ENCODE data around the gene LIMS2. TPM values are rescaled to one million over a fixed set of nuclear protein-coding genes. Genes with fewer than 3 reads are reported as not detected.

The LIMS2 gene
- total and polyA plus RNA-seq, 9 donors: 7.7 to 51.9 (median 35.0) TPM

DNA sequence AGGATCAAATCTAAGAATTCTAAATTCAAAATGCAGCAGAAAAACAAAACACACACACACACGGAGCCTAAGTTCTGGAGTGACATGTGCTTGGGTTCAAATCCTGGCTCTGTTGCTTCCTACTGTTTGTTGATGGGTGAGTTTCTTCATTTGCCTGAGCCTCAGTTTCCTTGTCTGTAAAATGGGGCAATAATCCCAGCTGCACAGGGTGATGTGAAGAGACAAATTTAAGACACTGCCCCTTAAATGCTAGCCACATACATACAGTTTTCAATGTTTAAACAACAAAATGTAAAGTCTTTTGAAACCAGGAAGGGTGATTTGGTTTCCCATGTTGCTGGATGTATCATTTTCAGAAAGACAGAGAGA lies 30.3 kb downstream of the LIMS2 start:
- no CpG with 5 or more reads among the region's 1 CpG for WGBS (ENCODE audit: insufficient coverage)
- DNase-seq: no peak
- no peaks in the 10 kb centered on the region for H3K36me3 ChIP-seq (ENCODE audit: control insufficient read depth, insufficient read depth, low read length)
- H3K9me3 ChIP-seq (replicated peaks; ENCODE audit: control insufficient read depth, low read depth, low read length): no peaks in the 10 kb centered on the region
- no peaks in the 10 kb centered on the region for H3K27me3 ChIP-seq (ENCODE audit: control insufficient read depth, insufficient read depth, low read length)
- H3K4me3 ChIP-seq (ENCODE audit: low read length): no peak overlapping the region
- H3K27ac ChIP-seq (ENCODE audit: low read length): no peak overlapping the region
- peaks cover 50% of the 10 kb centered on the region for H3K4me1 ChIP-seq (ENCODE audit: control insufficient read depth, insufficient read depth, low read length)

DNA sequence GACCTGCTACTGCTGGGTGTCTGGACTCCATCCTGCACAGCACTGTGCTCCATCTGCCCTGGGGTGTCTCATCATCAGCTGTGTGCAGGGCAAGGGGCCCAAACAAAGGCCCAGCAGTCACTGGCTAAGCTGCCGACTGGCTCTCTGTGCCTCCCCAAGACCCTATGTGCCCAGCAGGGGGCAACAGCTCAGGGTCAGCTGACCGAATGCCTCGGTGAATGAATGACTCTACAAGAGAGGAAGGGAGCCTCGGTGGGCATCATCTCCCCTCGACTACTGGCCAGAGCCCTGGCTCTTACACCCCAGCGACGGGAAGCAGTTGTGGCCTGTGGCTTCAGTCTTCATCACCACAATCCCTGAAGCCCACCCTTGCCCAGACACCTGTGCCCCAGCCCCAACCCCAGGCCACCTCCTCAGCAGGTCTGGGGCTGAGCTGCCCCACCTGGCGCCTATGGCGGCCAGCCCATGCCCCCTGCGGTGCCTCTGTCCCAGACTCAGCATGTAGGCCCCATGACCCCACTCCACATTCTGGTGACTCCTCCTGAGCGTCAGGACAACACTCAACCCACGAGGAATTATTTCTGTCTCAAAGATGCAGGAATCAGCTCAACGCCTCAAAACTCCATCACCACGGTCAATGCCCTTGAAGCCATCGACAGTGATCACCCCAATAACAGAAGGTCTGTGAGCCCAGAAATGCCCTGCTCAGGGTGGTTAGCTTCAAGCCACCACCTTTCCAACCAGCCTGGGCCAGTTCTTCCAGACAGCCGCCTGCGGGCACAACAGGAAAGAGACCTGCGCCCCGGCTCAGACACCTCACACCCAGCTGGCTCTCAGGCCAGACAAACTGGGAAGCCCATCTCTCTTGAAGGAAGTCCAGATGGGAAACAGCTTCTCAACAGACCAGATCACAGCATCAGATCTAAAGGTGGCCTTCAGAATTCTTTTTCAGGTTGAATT lies 31.0 kb downstream of the LIMS2 start:
- no peak for DNase-seq
- Histone ChIP-seq H3K9me3 (replicated peaks; ENCODE audit: control insufficient read depth, low read depth, low read length) (no peaks in the 10 kb centered on the region), H3K4me1 (ENCODE audit: control insufficient read depth, insufficient read depth, low read length) (peaks cover 50% of the 10 kb centered on the region), H3K4me3 (ENCODE audit: low read length) (no peak overlapping the region), H3K36me3 (ENCODE audit: control insufficient read depth, insufficient read depth, low read length) (no peaks in the 10 kb centered on the region), H3K27ac (ENCODE audit: low read length) (no peak overlapping the region), H3K27me3 (ENCODE audit: control insufficient read depth, insufficient read depth, low read length) (no peaks in the 10 kb centered on the region)
- 83% methylated on average over 15 of the region's 19 CpGs for WGBS (ENCODE audit: insufficient coverage)

DNA sequence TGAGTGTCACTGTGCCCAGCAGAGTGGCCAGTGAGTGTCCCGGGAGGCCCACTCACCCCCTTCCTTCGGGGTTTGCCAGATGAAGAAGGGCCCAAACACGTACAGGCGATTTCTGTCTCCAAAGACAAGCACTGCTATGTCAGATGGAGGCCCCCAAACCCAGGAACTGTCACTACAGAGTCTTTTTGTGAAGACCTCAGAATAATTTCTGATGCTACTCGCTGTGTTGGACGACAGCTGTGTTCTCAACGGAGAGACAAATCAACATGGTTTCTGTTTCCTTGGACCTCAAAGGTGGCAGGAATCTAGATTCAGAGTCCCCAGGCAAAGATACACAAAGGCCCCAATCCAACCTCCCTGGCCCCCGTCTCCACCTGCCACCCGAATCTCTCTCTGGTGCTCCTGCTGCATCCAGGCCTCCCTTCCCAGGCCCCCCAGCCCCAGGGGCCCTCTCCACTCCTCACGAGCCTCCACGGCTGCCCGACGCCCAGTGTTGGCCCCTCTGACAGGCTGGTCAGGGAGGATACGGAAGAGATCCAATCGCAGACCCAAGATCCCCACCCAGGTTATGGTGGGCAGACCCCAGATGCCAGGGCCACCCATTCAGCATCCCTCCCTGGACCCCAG lies 31.8 kb downstream of the LIMS2 start:
- H3K4me1 ChIP-seq (ENCODE audit: control insufficient read depth, insufficient read depth, low read length): peaks cover 47% of the 10 kb centered on the region
- WGBS (ENCODE audit: insufficient coverage): 69% methylated on average over 11 of the region's 15 CpGs
- H3K4me3 ChIP-seq (ENCODE audit: low read length): no peak overlapping the region
- H3K27ac ChIP-seq (ENCODE audit: low read length): no peak overlapping the region
- no peak for DNase-seq
- H3K36me3 ChIP-seq (ENCODE audit: control insufficient read depth, insufficient read depth, low read length): peaks cover 3% of the 10 kb centered on the region
- H3K27me3 ChIP-seq (ENCODE audit: control insufficient read depth, insufficient read depth, low read length): no peaks in the 10 kb centered on the region
- no peaks in the 10 kb centered on the region for H3K9me3 ChIP-seq (replicated peaks; ENCODE audit: control insufficient read depth, low read depth, low read length)

DNA sequence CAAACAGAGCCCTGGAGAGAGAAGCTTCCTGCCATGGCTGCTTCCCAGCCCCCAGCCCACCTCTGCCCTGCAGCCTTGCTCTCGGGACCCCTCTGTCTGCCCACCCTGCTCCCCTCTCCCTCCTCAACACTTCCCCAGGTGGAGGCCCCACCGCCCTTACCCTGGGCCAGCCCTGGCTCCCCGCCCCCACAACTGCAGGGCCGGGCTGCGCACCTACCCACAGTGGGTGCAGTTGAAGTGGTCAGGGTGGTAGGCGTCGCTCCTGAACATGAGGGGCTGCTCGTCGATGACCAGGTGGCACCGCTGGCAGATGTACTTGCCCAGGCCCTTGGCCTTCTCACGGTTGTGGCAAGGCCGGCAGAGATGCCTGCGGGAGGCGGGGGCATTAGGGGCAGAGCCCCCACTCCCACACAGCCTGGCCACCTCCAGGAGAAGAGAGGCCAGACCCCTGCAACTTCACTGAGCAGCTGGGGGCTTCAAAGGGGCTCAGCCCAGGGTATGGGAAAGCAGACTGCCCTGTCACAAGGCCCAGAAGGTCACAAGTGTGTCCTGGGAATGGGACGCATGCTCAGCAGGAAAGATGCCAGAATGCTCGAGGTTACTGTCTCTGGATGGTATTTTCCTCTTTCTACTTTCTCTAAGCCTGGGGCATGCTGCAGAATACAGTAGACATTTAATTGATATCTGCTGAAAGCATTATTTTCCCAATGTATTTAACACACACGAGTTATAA lies 32.5 kb downstream of the LIMS2 start:
- Histone ChIP-seq H3K4me1 (ENCODE audit: control insufficient read depth, insufficient read depth, low read length) (peaks cover 54% of the 10 kb centered on the region), H3K4me3 (ENCODE audit: low read length) (no peak overlapping the region), H3K27me3 (ENCODE audit: control insufficient read depth, insufficient read depth, low read length) (no peaks in the 10 kb centered on the region), H3K27ac (ENCODE audit: low read length) (no peak overlapping the region), H3K9me3 (replicated peaks; ENCODE audit: control insufficient read depth, low read depth, low read length) (no peaks in the 10 kb centered on the region), H3K36me3 (ENCODE audit: control insufficient read depth, insufficient read depth, low read length) (peaks cover 5% of the 10 kb centered on the region)
- no peak for DNase-seq
- 86% methylated on average over 12 of the region's 17 CpGs for WGBS (ENCODE audit: insufficient coverage)

DNA sequence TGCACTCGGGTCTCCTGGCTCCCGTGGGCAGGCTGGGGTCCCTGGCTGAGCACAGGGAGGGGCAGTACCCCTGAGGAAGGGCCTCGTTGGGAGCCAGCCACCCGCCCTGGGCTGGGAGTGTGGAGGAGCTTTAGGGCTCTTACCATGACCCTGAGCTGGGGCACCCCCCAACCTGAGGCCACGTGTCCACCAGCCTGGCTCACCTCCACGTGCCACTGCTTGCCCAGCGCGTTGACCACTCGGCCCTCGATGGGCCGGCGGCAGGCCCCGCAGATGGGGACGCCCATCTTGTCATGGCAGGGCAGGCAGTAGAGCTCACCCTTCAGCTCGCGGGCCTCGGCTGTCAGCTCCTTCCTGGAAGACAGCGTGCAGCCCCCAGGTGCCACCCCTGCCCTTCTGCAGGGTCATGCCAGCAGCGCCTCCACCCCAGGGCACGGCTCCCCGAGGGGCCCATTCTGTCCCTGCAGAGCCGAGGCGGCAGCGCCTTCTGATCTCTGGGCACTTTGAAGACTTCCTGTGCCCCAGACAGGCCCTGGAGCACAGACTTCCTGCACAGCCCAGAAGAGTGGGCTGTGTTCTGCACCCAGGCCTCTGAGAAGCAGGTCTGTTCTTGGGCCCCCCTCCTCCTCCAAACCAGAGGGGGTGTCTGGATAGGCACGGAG lies 33.4 kb downstream of the LIMS2 start:
- Histone ChIP-seq H3K27ac (ENCODE audit: low read length) (no peak overlapping the region), H3K4me3 (ENCODE audit: low read length) (no peak overlapping the region), H3K27me3 (ENCODE audit: control insufficient read depth, insufficient read depth, low read length) (no peaks in the 10 kb centered on the region), H3K9me3 (replicated peaks; ENCODE audit: control insufficient read depth, low read depth, low read length) (no peaks in the 10 kb centered on the region), H3K4me1 (ENCODE audit: control insufficient read depth, insufficient read depth, low read length) (peaks cover 60% of the 10 kb centered on the region), H3K36me3 (ENCODE audit: control insufficient read depth, insufficient read depth, low read length) (peaks cover 5% of the 10 kb centered on the region)
- WGBS (ENCODE audit: insufficient coverage): 72% methylated on average over 22 of the region's 25 CpGs
- DNase-seq: no peak

DNA sequence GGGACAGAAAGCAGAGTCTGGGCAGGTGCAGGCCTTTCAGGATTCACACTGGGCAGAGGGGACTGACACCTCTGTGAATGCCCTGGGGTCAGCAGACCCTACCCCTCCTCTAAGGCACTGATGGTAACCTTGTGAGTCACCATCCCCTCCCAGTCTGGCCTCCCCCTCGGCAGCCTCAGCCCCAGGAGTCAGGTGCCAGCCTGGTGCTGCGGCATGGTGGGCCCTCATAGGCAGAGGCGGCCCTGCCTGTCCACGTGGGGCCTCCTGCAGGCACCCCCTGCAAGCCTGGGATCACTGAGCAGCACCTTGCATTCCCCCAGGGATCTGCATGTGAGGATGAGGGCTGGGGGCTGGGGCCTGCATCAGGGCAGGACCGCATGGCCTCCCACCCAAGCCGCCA lies 34.2 kb downstream of the LIMS2 start:
- Histone ChIP-seq H3K9me3 (replicated peaks; ENCODE audit: control insufficient read depth, low read depth, low read length) (no peaks in the 10 kb centered on the region), H3K27ac (ENCODE audit: low read length) (no peak overlapping the region), H3K4me1 (ENCODE audit: control insufficient read depth, insufficient read depth, low read length) (peaks cover 63% of the 10 kb centered on the region), H3K27me3 (ENCODE audit: control insufficient read depth, insufficient read depth, low read length) (no peaks in the 10 kb centered on the region), H3K4me3 (ENCODE audit: low read length) (no peak overlapping the region), H3K36me3 (ENCODE audit: control insufficient read depth, insufficient read depth, low read length) (peaks cover 5% of the 10 kb centered on the region)
- 86% methylated on average over 6 of the region's 6 CpGs for WGBS (ENCODE audit: insufficient coverage)
- no peak for DNase-seq

DNA sequence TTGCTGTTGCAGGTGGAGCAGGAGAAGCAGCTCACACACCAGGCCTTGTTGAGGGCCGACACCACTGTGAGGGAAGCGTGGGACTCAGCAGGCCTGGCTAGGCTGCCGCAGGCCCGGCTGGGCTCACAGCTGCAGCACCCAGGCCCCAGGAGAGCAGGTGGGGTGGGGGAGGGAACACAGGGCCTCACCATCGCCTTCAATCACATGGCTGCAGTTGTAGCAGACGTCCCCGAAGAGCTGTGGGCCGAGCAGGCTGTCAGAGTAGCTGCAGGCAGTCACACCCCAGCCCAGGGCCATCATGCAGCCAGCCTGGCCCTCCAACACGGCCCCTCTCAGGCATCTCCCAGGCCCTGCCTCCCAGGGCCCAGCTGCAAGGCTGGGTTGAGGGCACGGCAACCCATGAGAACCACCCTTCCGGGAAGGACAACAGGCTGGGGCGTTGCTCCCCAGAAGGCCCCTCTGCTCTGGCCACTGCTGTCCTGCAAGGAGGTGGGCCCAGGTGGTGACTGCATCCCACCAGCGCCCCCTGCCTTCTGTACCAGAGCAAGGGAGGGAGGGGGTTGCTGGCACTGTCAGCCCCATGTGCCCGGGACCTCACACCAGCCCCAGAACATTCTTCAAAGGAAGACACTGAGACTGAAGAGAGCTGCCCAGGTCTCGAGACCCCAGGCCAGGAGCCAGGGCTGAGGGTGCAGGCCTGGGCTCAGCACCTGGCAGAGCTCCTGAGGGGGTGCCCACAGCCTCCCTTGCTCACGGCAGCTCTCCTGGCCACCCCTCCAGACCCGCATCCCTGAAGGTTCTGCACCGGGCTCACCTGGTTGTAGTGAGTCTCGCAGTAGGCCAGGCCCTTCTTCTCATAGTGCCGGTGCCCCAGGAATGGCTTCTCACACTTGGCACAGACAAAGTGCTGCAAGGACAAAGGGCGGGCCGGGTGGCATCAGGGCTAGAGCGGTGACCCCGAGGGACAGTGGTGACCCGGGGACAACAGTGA lies 35.0 kb downstream of the LIMS2 start:
- H3K27me3 ChIP-seq (ENCODE audit: control insufficient read depth, insufficient read depth, low read length): no peaks in the 10 kb centered on the region
- peak overlapping the region; percentile 42 for H3K27ac ChIP-seq (ENCODE audit: low read length)
- peak; percentile 55 for DNase-seq
- 63% methylated on average over 22 of the region's 25 CpGs for WGBS (ENCODE audit: insufficient coverage)
- H3K4me3 ChIP-seq (ENCODE audit: low read length): no peak overlapping the region
- peaks cover 59% of the 10 kb centered on the region for H3K4me1 ChIP-seq (ENCODE audit: control insufficient read depth, insufficient read depth, low read length)
- H3K36me3 ChIP-seq (ENCODE audit: control insufficient read depth, insufficient read depth, low read length): peaks cover 5% of the 10 kb centered on the region
- no peaks in the 10 kb centered on the region for H3K9me3 ChIP-seq (replicated peaks; ENCODE audit: control insufficient read depth, low read depth, low read length)

DNA sequence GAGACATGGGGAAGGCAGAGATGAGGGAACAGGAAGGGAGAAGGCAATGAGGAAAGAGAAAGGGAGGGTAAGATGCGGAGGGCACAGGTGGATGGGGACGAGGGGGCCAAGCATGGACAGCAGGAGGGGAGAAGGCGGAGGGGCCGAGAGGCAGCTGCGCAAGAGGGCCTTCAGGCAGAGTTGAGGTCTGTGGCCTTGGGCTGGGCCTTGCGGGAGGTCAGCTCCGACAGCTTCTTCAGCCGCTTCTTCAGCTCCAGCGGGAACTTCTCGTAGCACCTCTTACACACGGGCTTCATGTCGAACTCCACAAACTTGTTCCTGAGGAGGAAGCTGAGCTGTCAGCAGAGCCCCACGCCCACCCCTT lies 36.2 kb downstream of the LIMS2 start:
- WGBS (ENCODE audit: insufficient coverage): 86% methylated on average over 12 of the region's 13 CpGs
- no peak overlapping the region for H3K4me3 ChIP-seq (ENCODE audit: low read length)
- peaks cover 5% of the 10 kb centered on the region for H3K36me3 ChIP-seq (ENCODE audit: control insufficient read depth, insufficient read depth, low read length)
- H3K4me1 ChIP-seq (ENCODE audit: control insufficient read depth, insufficient read depth, low read length): peaks cover 64% of the 10 kb centered on the region
- no peaks in the 10 kb centered on the region for H3K9me3 ChIP-seq (replicated peaks; ENCODE audit: control insufficient read depth, low read depth, low read length)
- H3K27ac ChIP-seq (ENCODE audit: low read length): peak overlapping the region; percentile 29
- H3K27me3 ChIP-seq (ENCODE audit: control insufficient read depth, insufficient read depth, low read length): no peaks in the 10 kb centered on the region
- no peak for DNase-seq
